Upper lobe of left lung (tissue), 6 donors: ENCODE data around the gene NPRL2. TPM values are rescaled to one million over a fixed set of nuclear protein-coding genes. Genes with fewer than 3 reads are reported as not detected.
A peak's percentile ranks its signal among the peaks of the same experiment; 100 is the strongest.

Experiments used
- ATAC-seq, 2 donors: fragments of 200-7000 bp; cut with Tn5 transposase; one replicate each; pipeline ENCODE4 v1.9.1; 2022; ENCODE audit warnings: mild to moderate bottlenecking in 2 of 2, moderate library complexity in 2 of 2; ENCODE audit not compliant: low FRiP score in 2 of 2
- DNase-seq, 2 donors: peaks; one replicate each; pipeline ENCODE4 v3.0.0-alpha.2; 2019 to 2020
- H3K27ac ChIP-seq, 4 donors: fragments of 200-600 bp; sonication (generic); one replicate each; pipeline ENCODE4 v1.5.1; 2016 to 2019
- H3K27me3 ChIP-seq, 4 donors: fragments of 200-600 bp; sonication (generic); one replicate each; pipeline ENCODE4 v1.5.1; 2017 to 2019
- H3K36me3 ChIP-seq, 4 donors: fragments of 200-600 bp; sonication (generic); one replicate each; pipeline ENCODE4 v1.5.1; 2016 to 2019
- H3K4me1 ChIP-seq, 4 donors: fragments of 200-600 bp; sonication (generic); one replicate each; pipeline ENCODE4 v1.5.1; 2018 to 2019
- H3K4me3 ChIP-seq, 4 donors: fragments of 200-600 bp; sonication (generic); one replicate each; pipeline ENCODE4 v1.5.1; 2017 to 2019; ENCODE audit warnings: mild to moderate bottlenecking in 2 of 4, moderate library complexity in 1 of 4
- H3K9me3 ChIP-seq, 4 donors: fragments of 200-600 bp; sonication (generic); one replicate each; pipeline ENCODE4 v1.5.1; 2018 to 2019
- EP300 ChIP-seq, 4 donors: sonication (generic); formaldehyde crosslinking; IDR thresholded peaks; one replicate each; pipeline ENCODE4 v1.5.1; 2017; ENCODE audit warnings: antibody characterized with exemption in 4 of 4, control low read depth in 2 of 4
- POLR2A ChIP-seq, 4 donors: fragments of 450-650 bp; IDR thresholded peaks; one replicate each; pipeline ENCODE4 v1.5.1; 2016 to 2017; ENCODE audit warnings: antibody characterized with exemption in 4 of 4, mild to moderate bottlenecking in 2 of 4
- POLR2AphosphoS5 ChIP-seq, 2 donors: sonication (generic); formaldehyde crosslinking; IDR thresholded peaks; one replicate each; pipeline ENCODE4 v1.5.1; 2017; ENCODE audit warnings: antibody characterized with exemption in 2 of 2
- WGBS, 2 donors: methylation state at CpG; one replicate each; pipeline ENCODE4 v1.1.5; 2017 to 2018; 5-methylcytosine and 5-hydroxymethylcytosine counted together
- total RNA-seq, 6 donors: library from RNA; depleted of rRNA in 4 of 6; stranded (reverse); fragments of >200 nt in 4 of 6; gene quantifications; one replicate each; pipeline versions ENCODE4 v1.1.0 to v1.2.1, GENCODE V29; 2016 to 2021
- TF ChIP-seq, protein P1 (sequence below), 6 experiments: fragments of 450-650 bp in 4 of 6; fragments of 200-600 bp in 2 of 6; sonication (generic) in 2 of 6; IDR thresholded peaks; one replicate each; pipeline ENCODE4 v1.5.1; 2016 to 2019; ENCODE audit warnings: antibody characterized with exemption in 6 of 6
- donor health status: DM: no; HTN: no; CAD: no; lungs with moderate emphysema.
- donor health status: DM: no; HTN: yes; CAD: no; lungs with severe emphysema.

The NPRL2 gene
- total RNA-seq, 6 donors from 2014 or later = 15.0 to 41.9 (median 17.3) TPM

DNA sequence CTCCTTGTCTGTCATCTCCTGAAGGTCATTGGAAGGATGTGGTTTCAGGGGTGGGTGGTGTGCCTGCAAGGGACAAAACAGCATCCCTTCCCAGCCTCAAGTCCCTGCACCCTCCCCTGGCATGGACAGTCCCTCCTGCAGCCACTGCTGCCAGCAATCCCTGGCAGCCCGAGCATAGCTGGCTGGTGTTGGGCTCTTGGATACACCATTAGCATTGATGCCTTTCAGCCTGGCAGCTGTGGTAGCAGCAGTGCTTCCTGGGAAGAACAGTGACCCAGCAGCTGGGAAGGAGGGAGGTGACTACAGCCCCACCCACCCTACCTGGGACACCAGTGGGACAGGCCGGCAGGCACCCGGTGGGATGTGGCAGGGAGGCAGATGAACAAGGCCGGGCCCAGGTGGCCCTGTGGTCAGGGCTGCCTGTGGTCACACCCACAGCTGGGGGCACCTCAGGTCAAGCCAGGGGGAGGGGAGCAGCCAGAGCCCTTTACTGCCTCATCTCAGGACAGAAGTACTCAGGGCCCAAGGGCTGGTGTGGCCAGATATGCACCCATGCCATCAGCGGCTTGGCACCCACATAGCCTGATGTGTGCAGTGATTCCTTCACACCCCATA is 41.6 kb upstream of the NPRL2 start:
- TF ChIP-seq, protein P1, sequence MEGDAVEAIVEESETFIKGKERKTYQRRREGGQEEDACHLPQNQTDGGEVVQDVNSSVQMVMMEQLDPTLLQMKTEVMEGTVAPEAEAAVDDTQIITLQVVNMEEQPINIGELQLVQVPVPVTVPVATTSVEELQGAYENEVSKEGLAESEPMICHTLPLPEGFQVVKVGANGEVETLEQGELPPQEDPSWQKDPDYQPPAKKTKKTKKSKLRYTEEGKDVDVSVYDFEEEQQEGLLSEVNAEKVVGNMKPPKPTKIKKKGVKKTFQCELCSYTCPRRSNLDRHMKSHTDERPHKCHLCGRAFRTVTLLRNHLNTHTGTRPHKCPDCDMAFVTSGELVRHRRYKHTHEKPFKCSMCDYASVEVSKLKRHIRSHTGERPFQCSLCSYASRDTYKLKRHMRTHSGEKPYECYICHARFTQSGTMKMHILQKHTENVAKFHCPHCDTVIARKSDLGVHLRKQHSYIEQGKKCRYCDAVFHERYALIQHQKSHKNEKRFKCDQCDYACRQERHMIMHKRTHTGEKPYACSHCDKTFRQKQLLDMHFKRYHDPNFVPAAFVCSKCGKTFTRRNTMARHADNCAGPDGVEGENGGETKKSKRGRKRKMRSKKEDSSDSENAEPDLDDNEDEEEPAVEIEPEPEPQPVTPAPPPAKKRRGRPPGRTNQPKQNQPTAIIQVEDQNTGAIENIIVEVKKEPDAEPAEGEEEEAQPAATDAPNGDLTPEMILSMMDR (IDR thresholded peaks at IDR 0.05) = no peak
- TF ChIP-seq POLR2A (IDR thresholded peaks at IDR 0.05) = no peak
- no peak for TF ChIP-seq EP300 (IDR thresholded peaks at IDR 0.05)
- TF ChIP-seq POLR2AphosphoS5 (IDR thresholded peaks at IDR 0.05) = no peak
- no peaks in the 10 kb centered on the region for H3K27me3 ChIP-seq
- peaks cover 0 to 3% (median 0%) of the 10 kb centered on the region in 4 donors for H3K36me3 ChIP-seq
- no peak overlapping the region for H3K4me3 ChIP-seq
- no peak for DNase-seq
- no peaks in the 10 kb centered on the region for H3K9me3 ChIP-seq
- ATAC-seq = no peak
- H3K27ac ChIP-seq = no peak overlapping the region
- 80 to 81% methylated on average over 3 to 5 of the region's 5 CpGs for WGBS, 2 donors
- peaks cover 9 to 16% (median 11%) of the 10 kb centered on the region in 4 donors for H3K4me1 ChIP-seq

GRCh38 chr3:50390508-50391224 is 40.1 kb upstream of the NPRL2 start:
- no peak overlapping the region for H3K4me3 ChIP-seq
- TF ChIP-seq POLR2AphosphoS5 (IDR thresholded peaks at IDR 0.05) (no peak), POLR2A (IDR thresholded peaks at IDR 0.05) (no peak), EP300 (IDR thresholded peaks at IDR 0.05) (no peak)
- TF ChIP-seq, protein P1 (IDR thresholded peaks at IDR 0.05) = no peak
- H3K9me3 ChIP-seq = no peaks in the 10 kb centered on the region
- DNase-seq (peak in 1 of 2 donors; percentile 32), ATAC-seq (peak in 1 of 2 donors; percentile 2)
- no peaks in the 10 kb centered on the region for H3K27me3 ChIP-seq
- H3K4me1 ChIP-seq = peaks cover 9 to 14% (median 10%) of the 10 kb centered on the region in 4 donors
- peaks cover 0 to 3% (median 0%) of the 10 kb centered on the region in 4 donors for H3K36me3 ChIP-seq
- peak overlapping the region in 2 of 4 donors; percentile 28 to 38 for H3K27ac ChIP-seq
- 47 to 59% methylated on average over 9 to 11 of the region's 12 CpGs for WGBS, 2 donors

GRCh38 chr3:50389414-50389767 is 38.8 kb upstream of the NPRL2 start:
- H3K9me3 ChIP-seq = no peaks in the 10 kb centered on the region
- 90 to 98% methylated on average over 4 to 6 of the region's 6 CpGs for WGBS, 2 donors
- H3K36me3 ChIP-seq = peaks cover 0 to 3% (median 0%) of the 10 kb centered on the region in 4 donors
- no peak for ATAC-seq
- peaks cover 9 to 10% (median 9%) of the 10 kb centered on the region in 4 donors for H3K4me1 ChIP-seq
- DNase-seq = no peak
- no peak overlapping the region for H3K27ac ChIP-seq
- H3K4me3 ChIP-seq = no peak overlapping the region
- TF ChIP-seq, protein P1 (IDR thresholded peaks at IDR 0.05) = no peak
- TF ChIP-seq POLR2AphosphoS5 (IDR thresholded peaks at IDR 0.05) = no peak
- TF ChIP-seq EP300 (IDR thresholded peaks at IDR 0.05) = no peak
- TF ChIP-seq POLR2A (IDR thresholded peaks at IDR 0.05) = no peak
- H3K27me3 ChIP-seq = no peaks in the 10 kb centered on the region

GRCh38 chr3:50388720-50389413 is 38.3 kb upstream of the NPRL2 start:
- H3K4me3 ChIP-seq = no peak overlapping the region
- no peaks in the 10 kb centered on the region for H3K27me3 ChIP-seq
- peaks cover 0 to 3% (median under 1%) of the 10 kb centered on the region in 4 donors for H3K36me3 ChIP-seq
- ATAC-seq = no peak
- no peak for TF ChIP-seq POLR2A (IDR thresholded peaks at IDR 0.05)
- DNase-seq = no peak
- H3K4me1 ChIP-seq = peaks cover 9 to 10% (median 9%) of the 10 kb centered on the region in 4 donors
- H3K27ac ChIP-seq = no peak overlapping the region
- no peaks in the 10 kb centered on the region for H3K9me3 ChIP-seq
- WGBS, 2 donors = 85 to 95% methylated on average over 13 to 22 of the region's 22 CpGs
